ENCODE data around the gene ZNF460. TPM values are rescaled to one million over a fixed set of nuclear protein-coding genes. Genes with fewer than 3 reads are reported as not detected.

The ZNF460 gene
- total and polyA plus RNA-seq, 2 of the 4 experiments (the other 2 are of a cell fraction) = 3.6 to 55.2 TPM

DNA sequence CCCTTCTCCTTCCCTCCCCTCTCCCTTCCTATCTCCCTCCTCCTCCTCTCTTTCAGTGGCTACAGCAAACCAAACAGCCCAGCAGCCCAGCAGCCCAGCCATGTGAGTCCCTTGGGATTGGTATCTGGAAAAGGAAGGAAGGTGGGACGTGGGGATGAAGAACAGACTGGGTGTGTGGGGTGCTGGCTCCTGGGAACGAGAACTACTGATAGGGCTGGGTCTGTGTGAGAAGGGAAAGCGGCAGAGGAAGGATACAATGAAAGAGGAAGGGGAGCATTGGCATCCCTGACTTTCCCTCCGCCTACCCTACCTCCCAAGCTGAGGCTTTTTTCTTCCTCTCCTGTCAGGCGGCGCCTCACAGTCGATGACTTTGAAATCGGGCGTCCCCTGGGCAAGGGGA, 48.6 kb upstream of the ZNF460 start:
- no peak overlapping the region for H3K14ac ChIP-seq (replicated peaks; ENCODE audit: low read depth, low read length)
- no peaks in the 10 kb centered on the region for H4K20me1 ChIP-seq (ENCODE audit: insufficient read depth, low read length)
- no peak overlapping the region for H2BK15ac ChIP-seq (ENCODE audit: low read depth, low read length)
- H4K5ac ChIP-seq (ENCODE audit: low read depth, low read length) = no peak overlapping the region
- CTCF ChIA-PET = no interaction called here
- no TSS peak for BruUV-seq (replicated peaks)
- no peak overlapping the region for H3K9ac ChIP-seq (ENCODE audit: low read depth, low read length)
- no peak overlapping the region for H3K56ac ChIP-seq (ENCODE audit: extremely low read depth, insufficient read depth, low read length)
- no peak overlapping the region for H4K91ac ChIP-seq (ENCODE audit: insufficient read depth, low read depth, low read length)
- ATAC-seq (ENCODE audit: low read depth) (no peak), DNase-seq (no peak)
- H3K27ac ChIP-seq (ENCODE audit: insufficient read depth, low read length) = no peak overlapping the region
- no peaks in the 10 kb centered on the region for H3K4me1 ChIP-seq (ENCODE audit: control insufficient read depth, insufficient read depth, low read length)
- H2AK5ac ChIP-seq (ENCODE audit: low read depth, low read length) = no peak overlapping the region
- no peak overlapping the region for H2BK120ac ChIP-seq (ENCODE audit: low read depth, low read length)
- no peak overlapping the region for H3K4me3 ChIP-seq (ENCODE audit: insufficient read depth, low read depth, low read length)
- no peaks in the 10 kb centered on the region for H3K36me3 ChIP-seq (ENCODE audit: control insufficient read depth, insufficient read depth, low read length)
- H2AFZ ChIP-seq (replicated peaks; ENCODE audit: low read length, poor library complexity) = peak overlapping the region; percentile 14
- H3K9me1 ChIP-seq (ENCODE audit: insufficient read depth, low read length) = no peaks in the 10 kb centered on the region
- no peak overlapping the region for H3K4me2 ChIP-seq (ENCODE audit: low read depth, low read length)
- no peaks in the 10 kb centered on the region for H3K79me1 ChIP-seq (ENCODE audit: low read depth in 1 of 2, low read length in 2 of 2)
- POLR2A ChIA-PET (ENCODE audit: unreplicated experiment) = no interaction called here
- H2BK20ac ChIP-seq (ENCODE audit: low read depth, low read length) = no peak overlapping the region
- in situ Hi-C loops (cut with MboI; ENCODE audit: low sequenced_read_pairs) (no loop called here), dilution Hi-C loops (cut with HindIII; ENCODE audit: low sequenced_read_pairs, unreplicated experiment) (no loop called here), intact Hi-C loops (cut with micrococcal nuclease) (no loop called here)
- TF ChIP-seq MXI1 (IDR thresholded peaks at IDR 0.05; ENCODE audit: borderline replicate concordance, low read depth, low read length) (no peak), CHD1 (IDR thresholded peaks at IDR 0.05; ENCODE audit: low read depth, low read length) (no peak), POLR2A (IDR thresholded peaks at IDR 0.05; ENCODE audit: low read depth, low read length) (no peak)
- TF ChIP-seq, protein P1, sequence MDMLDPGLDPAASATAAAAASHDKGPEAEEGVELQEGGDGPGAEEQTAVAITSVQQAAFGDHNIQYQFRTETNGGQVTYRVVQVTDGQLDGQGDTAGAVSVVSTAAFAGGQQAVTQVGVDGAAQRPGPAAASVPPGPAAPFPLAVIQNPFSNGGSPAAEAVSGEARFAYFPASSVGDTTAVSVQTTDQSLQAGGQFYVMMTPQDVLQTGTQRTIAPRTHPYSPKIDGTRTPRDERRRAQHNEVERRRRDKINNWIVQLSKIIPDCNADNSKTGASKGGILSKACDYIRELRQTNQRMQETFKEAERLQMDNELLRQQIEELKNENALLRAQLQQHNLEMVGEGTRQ (IDR thresholded peaks at IDR 0.05; ENCODE audit: low read depth, low read length) = no peak
- no peak overlapping the region for H2AK9ac ChIP-seq (replicated peaks; ENCODE audit: low read depth, low read length, poor library complexity)
- no peak overlapping the region for H2BK5ac ChIP-seq (ENCODE audit: low read depth, low read length, poor library complexity, severe bottlenecking)
- H4K8ac ChIP-seq (ENCODE audit: low read depth in 2 of 2, low read length in 2 of 2) = no peak overlapping the region
- H3K27me3 ChIP-seq (ENCODE audit: control insufficient read depth, insufficient read depth, low read length) = no peaks in the 10 kb centered on the region; the same call in 1 of the 2 replicates
- no peak overlapping the region for H3K18ac ChIP-seq (ENCODE audit: low read depth, low read length)
- peaks cover 2% of the 10 kb centered on the region; the same call in 1 of the 2 replicates for H3K9me3 ChIP-seq (ENCODE audit: control insufficient read depth, insufficient read depth, low read length)
- no peak overlapping the region for H3K4ac ChIP-seq (ENCODE audit: low read depth, low read length)
- H3K23ac ChIP-seq (ENCODE audit: low read depth, low read length) = no peak overlapping the region
- WGBS, 2 experiments (ENCODE audit: extremely low coverage in 2 of 2, insufficient read length in 1 of 2) = 43% methylated on average over 1 of the region's 9 CpGs; no CpG with 5 or more reads in 1 of the 2 experiments

All from IMR-90 (cell line).